Caco-2 (cell line): ENCODE data around the gene ATL1. TPM values are rescaled to one million over a fixed set of nuclear protein-coding genes. Genes with fewer than 3 reads are reported as not detected.
"Not testable (repeated sequence)": the region's sequence is repeated elsewhere in the genome, so short reads cannot be mapped to it uniquely, and the experiment has no call there.

ENCODE experiments used
- BruUV-seq: library from RNA; stranded (reverse); fragments of 400-500 nt; replicated peaks from 2 replicates; lab custom pipeline; 2021; lab: Mats Ljungman, UMichigan
- CTCF ChIA-PET: fragments of 300-600 bp; sonication (Branson Sonifier 250); formaldehyde crosslinking; loops from one replicate; lab custom pipeline; 2022; ENCODE audit warnings: antibody characterized with exemption; lab: Charles Lee
- POLR2A ChIA-PET: fragments of 300-600 bp; sonication (Branson Sonifier 250); formaldehyde crosslinking; loops from one replicate; lab custom pipeline; 2022; ENCODE audit warnings: antibody characterized with exemption; lab: Charles Lee
- DNase-seq, 2 experiments: peaks; one replicate each; pipeline versions ENCODE4 v3.0.0 to v3.0.0-alpha.2; 2020 to 2022
- H3K27me3 ChIP-seq: replicated peaks from 2 replicates; pipeline ENCODE4 v1.6.0; 2011; ENCODE audit warnings: low read length; ENCODE audit not compliant: control insufficient read depth, insufficient read depth
- H3K36me3 ChIP-seq: 2 replicates; pipeline ENCODE4 v1.5.1; 2011; ENCODE audit warnings: low read length; ENCODE audit not compliant: control insufficient read depth, insufficient read depth
- H3K4me1 ChIP-seq: fragments of 250-450 bp; sonication (Bioruptor Pico); 2 replicates; pipeline ENCODE4 v1.5.1; 2020; ENCODE audit warnings: mild to moderate bottlenecking
- H3K4me3 ChIP-seq: 2 replicates; pipeline ENCODE4 v1.5.1; 2011; ENCODE audit warnings: low read depth, mild to moderate bottlenecking, control low read depth, low read length
- H3K9me3 ChIP-seq: fragments of 250-450 bp; sonication (Bioruptor Pico); 2 replicates; pipeline ENCODE4 v1.5.1; 2020; ENCODE audit warnings: mild to moderate bottlenecking, moderate library complexity
- H3K27ac Mint-ChIP-seq: one replicate; pipeline ENCODE4 v1.8.0; 2022; ENCODE audit warnings: mixed read lengths; ENCODE audit not compliant: unreplicated experiment
- H3K27me3 Mint-ChIP-seq: one replicate; pipeline ENCODE4 v1.8.0; 2022; ENCODE audit warnings: mixed read lengths; ENCODE audit not compliant: insufficient read depth, unreplicated experiment
- H3K36me3 Mint-ChIP-seq: one replicate; pipeline ENCODE4 v1.8.0; 2022; ENCODE audit warnings: mild to moderate bottlenecking, mixed read lengths; ENCODE audit not compliant: insufficient read depth, unreplicated experiment
- H3K4me1 Mint-ChIP-seq: one replicate; pipeline ENCODE4 v1.8.0; 2022; ENCODE audit warnings: low read depth, mixed read lengths; ENCODE audit not compliant: unreplicated experiment
- H3K4me3 Mint-ChIP-seq: one replicate; pipeline ENCODE4 v1.8.0; 2022; ENCODE audit warnings: mild to moderate bottlenecking, moderate library complexity, mixed read lengths; ENCODE audit not compliant: unreplicated experiment
- H3K9me3 Mint-ChIP-seq: one replicate; pipeline ENCODE4 v1.8.0; 2022; ENCODE audit warnings: mixed read lengths; ENCODE audit not compliant: unreplicated experiment
- intact Hi-C: fragments of 100-400 bp; cut with micrococcal nuclease; formaldehyde crosslinking; loops from one replicate; pipeline ENCODE4 v1.10.0; 2022; ENCODE audit not compliant: unreplicated experiment
- total RNA-seq: library from RNA; stranded (reverse); gene quantifications from 2 replicates; pipeline ENCODE4 v1.2.3, GENCODE V29; 2022
- TF ChIP-seq, protein P1 (sequence below), 2 experiments: fragments of 200-600 bp in 1 of 2; IDR thresholded peaks; 1 replicate in 1 of 2; 2 replicates in 1 of 2; pipeline versions ENCODE4 v1.5.1 to v1.8.0; 2011 to 2022; ENCODE audit warnings: antibody characterized with exemption in 1 of 2, control low read depth in 1 of 2, inconsistent platforms in 1 of 2, low read depth in 1 of 2, low read length in 1 of 2, mild to moderate bottlenecking in 1 of 2, moderate library complexity in 1 of 2; ENCODE audit not compliant: insufficient read depth in 1 of 2, severe bottlenecking in 1 of 2, unreplicated experiment in 1 of 2

Gene ATL1
- total RNA-seq, 1 experiment from 2014 or later = 1.1 TPM

DNA sequence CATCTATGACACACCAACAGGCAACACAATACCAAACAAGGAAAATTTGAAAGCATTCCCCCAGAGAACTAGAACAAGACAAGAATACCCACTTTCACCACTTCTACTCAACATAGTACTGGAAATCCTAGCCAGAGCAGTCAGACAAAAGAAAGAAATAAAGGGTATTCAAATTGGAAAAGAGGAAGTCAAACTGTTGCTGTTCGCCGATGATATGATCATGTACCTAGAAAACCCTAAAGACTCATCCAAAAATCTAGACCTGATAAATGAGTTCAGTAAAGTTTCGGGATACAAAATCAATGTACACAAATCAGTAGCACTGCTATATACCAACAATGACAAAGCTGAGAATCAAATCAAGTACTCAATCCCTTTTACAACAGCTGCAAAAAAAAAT lies 8.1 kb upstream of the ATL1 start:
- H3K36me3 Mint-ChIP-seq = no peaks in the 10 kb centered on the region
- H3K27ac Mint-ChIP-seq = no peak overlapping the region
- ChIA-PET POLR2A (interaction anchor here (0.6 kb wide), 1 partner anchor 239 kb away, joined by 4 read pairs; no protein-coding TSS in a partner anchor), CTCF (no interaction called here)
- H3K9me3 Mint-ChIP-seq = no peaks in the 10 kb centered on the region
- Histone ChIP-seq H3K9me3 (no peaks in the 10 kb centered on the region), H3K4me1 (no peaks in the 10 kb centered on the region), H3K27me3 (no peaks in the 10 kb centered on the region), H3K4me3 (no peak overlapping the region), H3K36me3 (no peaks in the 10 kb centered on the region)
- no peaks in the 10 kb centered on the region for H3K4me1 Mint-ChIP-seq
- no TSS peak for BruUV-seq
- TF ChIP-seq, protein P1, sequence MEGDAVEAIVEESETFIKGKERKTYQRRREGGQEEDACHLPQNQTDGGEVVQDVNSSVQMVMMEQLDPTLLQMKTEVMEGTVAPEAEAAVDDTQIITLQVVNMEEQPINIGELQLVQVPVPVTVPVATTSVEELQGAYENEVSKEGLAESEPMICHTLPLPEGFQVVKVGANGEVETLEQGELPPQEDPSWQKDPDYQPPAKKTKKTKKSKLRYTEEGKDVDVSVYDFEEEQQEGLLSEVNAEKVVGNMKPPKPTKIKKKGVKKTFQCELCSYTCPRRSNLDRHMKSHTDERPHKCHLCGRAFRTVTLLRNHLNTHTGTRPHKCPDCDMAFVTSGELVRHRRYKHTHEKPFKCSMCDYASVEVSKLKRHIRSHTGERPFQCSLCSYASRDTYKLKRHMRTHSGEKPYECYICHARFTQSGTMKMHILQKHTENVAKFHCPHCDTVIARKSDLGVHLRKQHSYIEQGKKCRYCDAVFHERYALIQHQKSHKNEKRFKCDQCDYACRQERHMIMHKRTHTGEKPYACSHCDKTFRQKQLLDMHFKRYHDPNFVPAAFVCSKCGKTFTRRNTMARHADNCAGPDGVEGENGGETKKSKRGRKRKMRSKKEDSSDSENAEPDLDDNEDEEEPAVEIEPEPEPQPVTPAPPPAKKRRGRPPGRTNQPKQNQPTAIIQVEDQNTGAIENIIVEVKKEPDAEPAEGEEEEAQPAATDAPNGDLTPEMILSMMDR (IDR thresholded peaks at IDR 0.05; ENCODE audit: insufficient read depth in 1 of 2, low read depth in 1 of 2, low read length in 1 of 2, severe bottlenecking in 1 of 2, unreplicated experiment in 1 of 2) = no peak
- peaks cover 21% of the 10 kb centered on the region for H3K27me3 Mint-ChIP-seq
- no peak overlapping the region for H3K4me3 Mint-ChIP-seq
- DNase-seq = no peak
- intact Hi-C loops = no loop called here

GRCh38 chr14:50552796-50553195 lies 7.1 kb upstream of the ATL1 start:
- H3K27ac Mint-ChIP-seq, H3K4me1 Mint-ChIP-seq, H3K4me3 Mint-ChIP-seq, H3K9me3 Mint-ChIP-seq, H3K9me3 ChIP-seq, BruUV-seq, H3K36me3 Mint-ChIP-seq, H3K4me3 ChIP-seq, intact Hi-C loops, H3K4me1 ChIP-seq, CTCF ChIA-PET, DNase-seq, H3K36me3 ChIP-seq, H3K27me3 ChIP-seq: not testable (repeated sequence)
- H3K27me3 Mint-ChIP-seq = peaks cover 28% of the 10 kb centered on the region
- POLR2A ChIA-PET = interaction anchor here (0.6 kb wide), 1 partner anchor 240 kb away, joined by 4 read pairs; no protein-coding TSS in a partner anchor

DNA sequence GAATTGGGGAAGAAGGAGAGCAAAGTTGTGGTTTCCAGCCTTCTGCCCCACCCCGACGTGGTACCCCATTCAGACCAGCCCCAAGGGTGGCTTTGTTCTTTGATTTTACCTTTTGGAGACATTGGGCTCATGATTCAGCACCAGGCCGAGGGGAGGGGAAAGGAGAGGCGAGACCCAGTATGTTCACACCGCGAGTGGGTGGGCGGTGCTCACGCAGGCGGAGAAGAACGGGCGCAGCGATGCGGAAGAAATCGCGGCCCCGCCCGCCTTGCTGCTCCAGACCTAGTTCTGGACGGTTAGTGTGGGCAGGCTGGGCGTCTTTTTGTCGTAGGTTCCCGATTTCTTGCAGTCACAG lies 963 bp downstream of the ATL1 start:
- BruUV-seq = no TSS peak
- intact Hi-C loops = no loop called here
- peak; percentile 39 to 41 for DNase-seq

More for the DNA sequence above, 963 bp downstream of the ATL1 start:
- no peaks in the 10 kb centered on the region; the same call in none of the 2 replicates for H3K27me3 ChIP-seq
- POLR2A ChIA-PET = no interaction called here
- H3K27ac Mint-ChIP-seq = no peak overlapping the region
- no peaks in the 10 kb centered on the region for H3K9me3 Mint-ChIP-seq
- H3K36me3 Mint-ChIP-seq = no peaks in the 10 kb centered on the region
- no peaks in the 10 kb centered on the region for H3K9me3 ChIP-seq
- H3K4me3 ChIP-seq = peak overlapping the region; percentile 64
- H3K27me3 Mint-ChIP-seq = peaks cover 16% of the 10 kb centered on the region
- H3K4me1 Mint-ChIP-seq = no peaks in the 10 kb centered on the region
- TF ChIP-seq, protein P1 (IDR thresholded peaks at IDR 0.05; ENCODE audit: insufficient read depth in 1 of 2, low read depth in 1 of 2, low read length in 1 of 2, severe bottlenecking in 1 of 2, unreplicated experiment in 1 of 2) = no peak
- CTCF ChIA-PET = interaction anchor here (1.0 kb wide), 2 partner anchors 13 to 215 kb away, joined by 3 to 4 read pairs; no protein-coding TSS in a partner anchor
- no peaks in the 10 kb centered on the region for H3K4me1 ChIP-seq
- H3K4me3 Mint-ChIP-seq = peak overlapping the region; percentile 74
- H3K36me3 ChIP-seq = no peaks in the 10 kb centered on the region
